ENCODE measurements around the gene PDGFC. TPM values are rescaled to one million over a fixed set of nuclear protein-coding genes. Genes with fewer than 3 reads are reported as not detected.

PDGFC gene
- 15.4 and 17.0 TPM in 2 replicates for total RNA-seq (2014; rRNA removed; shearing (Covaris generic))

GRCh38 chr4:156971676-156972378, at the start of gene PDGFC:
Gene PDGFC (minus strand): TSS chr4:156971799. CDS start chr4:156970903, 896 bp downstream.
- peak; percentile 54 for DNase-seq (ENCODE audit: low spot score)

- DNase-seq (ENCODE audit: low spot score), result no peak
Measured at GRCh38 chr4:157020882-157021281, 49.3 kb upstream of the PDGFC start.

DNA sequence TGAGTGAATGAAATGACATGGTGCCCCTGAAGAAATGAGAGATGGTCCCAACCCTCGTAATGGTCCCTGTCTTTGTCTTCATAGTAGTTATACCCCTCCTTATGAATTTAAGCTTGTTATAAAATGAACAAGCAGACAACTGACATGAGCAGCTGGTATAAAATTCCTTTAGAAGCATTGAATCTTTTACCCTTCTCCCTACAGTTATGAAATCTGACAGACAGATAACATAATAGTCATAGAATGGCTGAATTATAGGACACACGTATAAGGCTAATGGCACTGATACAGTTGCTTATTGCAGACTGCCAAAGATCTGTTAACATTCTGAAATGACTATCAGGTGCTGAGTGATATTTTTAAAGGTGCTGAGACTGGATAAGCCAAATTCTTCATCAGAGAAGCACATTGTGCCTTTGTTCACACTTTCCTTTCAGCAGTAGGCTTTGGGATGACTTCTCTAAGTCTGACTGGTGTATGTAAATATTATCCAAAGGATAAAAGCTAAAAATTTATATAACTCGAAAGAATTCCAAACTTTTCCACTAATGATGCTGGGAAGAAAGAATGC, 47.4 kb upstream of the PDGFC start:
- no peak for DNase-seq (ENCODE audit: low spot score)

DNA sequence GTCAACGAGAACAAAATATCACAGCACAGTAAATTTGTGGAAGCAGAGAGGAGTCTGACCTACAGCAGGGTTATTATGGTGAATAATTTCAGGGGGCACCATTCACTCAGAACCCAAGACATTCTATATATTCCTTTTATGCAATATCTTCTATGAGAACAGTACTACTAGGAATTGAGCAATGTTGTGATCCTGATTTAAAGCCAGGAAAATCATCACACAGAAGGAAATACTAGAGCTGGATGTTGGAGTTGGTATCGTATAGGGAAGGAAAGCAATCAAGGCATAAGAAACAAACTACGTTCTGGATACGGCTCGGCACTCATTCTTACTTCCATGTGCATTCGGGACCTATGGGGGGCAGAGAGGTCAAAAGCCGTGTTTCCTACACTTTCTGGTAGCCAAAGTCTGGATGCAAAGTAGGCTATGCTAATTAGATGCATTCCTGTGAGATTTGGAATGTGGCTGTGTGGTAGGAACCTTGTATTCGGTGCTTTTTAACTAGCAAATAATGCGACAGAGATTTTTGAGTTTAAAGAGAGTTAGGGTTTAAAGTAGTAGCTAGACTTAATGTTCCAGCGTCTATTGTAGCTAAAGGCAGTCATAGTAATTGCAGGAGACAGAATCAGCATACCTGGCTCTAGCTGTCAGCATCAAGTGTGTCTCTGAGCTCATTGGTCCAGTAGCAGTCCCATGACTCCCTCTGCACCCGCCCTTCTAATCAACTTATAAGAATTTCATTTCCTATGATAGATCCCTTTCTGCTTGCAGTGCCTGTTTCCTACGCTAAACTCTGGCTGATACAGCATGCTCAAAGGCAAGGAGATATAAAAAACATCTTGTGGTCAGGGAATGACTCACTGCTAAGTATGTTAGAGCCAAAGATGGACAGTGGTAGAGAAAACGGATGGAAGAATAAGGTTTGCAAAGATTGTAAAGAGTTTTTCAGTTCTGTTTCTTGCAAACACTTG, 43.3 kb upstream of the PDGFC start:
- peak; percentile 27 for DNase-seq (ENCODE audit: low spot score)

DNA sequence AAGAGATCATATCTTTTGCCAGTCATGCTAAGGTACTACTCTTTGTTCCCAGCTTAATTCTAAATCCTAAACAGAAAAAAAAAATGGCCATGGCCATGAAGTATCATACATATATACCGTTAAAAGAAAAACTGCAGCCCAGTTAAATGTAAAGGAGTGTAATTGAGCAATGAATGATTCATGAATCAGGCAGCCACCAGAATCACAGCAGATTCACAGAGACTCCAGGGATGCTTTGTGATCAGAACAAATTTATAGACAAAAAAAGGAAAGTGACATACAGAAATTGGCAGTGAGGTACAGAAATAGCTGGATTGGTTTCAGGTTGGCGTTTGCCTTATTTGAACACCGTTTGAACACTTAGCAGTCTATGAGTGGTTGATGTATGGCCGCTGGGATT, 42.1 kb upstream of the PDGFC start:
- DNase-seq (ENCODE audit: low spot score), result no peak

- DNase-seq (ENCODE audit: low spot score), result no peak
Measured at GRCh38 chr4:157012781-157013180, 41.2 kb upstream of the PDGFC start.

DNA sequence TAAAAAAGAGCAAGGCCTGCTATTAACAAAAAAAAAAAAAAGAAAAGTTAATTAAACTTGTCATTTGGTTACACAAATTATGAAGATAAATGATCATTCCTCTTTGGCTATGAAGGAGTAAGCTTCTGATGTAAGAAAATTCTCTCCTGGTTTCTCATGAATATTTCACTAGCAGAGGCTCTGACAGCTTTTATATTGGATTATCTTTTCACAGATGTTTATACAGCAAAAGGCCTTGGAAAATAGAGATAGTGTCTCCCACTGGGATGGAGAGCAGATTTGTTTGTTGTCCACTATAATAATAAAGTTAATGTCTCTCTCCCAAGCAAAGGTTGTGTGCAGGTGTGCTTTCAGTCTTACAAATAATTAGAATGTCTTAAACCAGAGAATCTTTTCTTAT, 40.7 kb upstream of the PDGFC start:
- DNase-seq (ENCODE audit: low spot score), result no peak

- DNase-seq (ENCODE audit: low spot score), result no peak
Measured at GRCh38 chr4:157010630-157011029, 39.0 kb upstream of the PDGFC start.

DNA sequence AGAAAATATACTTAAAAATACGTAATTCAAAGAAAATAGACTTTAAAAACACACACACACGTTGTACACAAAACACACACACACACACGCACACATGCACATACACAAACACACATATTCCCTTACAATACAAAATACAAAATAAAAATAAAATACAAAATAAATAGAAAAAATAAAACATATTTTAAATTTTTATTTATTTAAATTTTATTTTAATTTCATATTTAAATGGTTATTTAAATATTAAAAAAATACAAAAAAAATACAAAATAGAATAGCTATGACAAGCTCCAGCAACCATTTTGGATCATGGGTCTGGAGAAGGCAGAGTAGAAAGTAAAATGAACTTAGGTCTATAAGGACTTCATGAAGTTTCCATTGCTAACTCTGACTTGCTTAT, 34.2 kb upstream of the PDGFC start:
- DNase-seq (ENCODE audit: low spot score), result no peak

- DNase-seq (ENCODE audit: low spot score), result no peak
Measured at GRCh38 chr4:157005193-157005592, 33.6 kb upstream of the PDGFC start.

GRCh38 chr4:157004279-157005161, 32.9 kb upstream of the PDGFC start:
- DNase-seq (ENCODE audit: low spot score), result no peak

DNA sequence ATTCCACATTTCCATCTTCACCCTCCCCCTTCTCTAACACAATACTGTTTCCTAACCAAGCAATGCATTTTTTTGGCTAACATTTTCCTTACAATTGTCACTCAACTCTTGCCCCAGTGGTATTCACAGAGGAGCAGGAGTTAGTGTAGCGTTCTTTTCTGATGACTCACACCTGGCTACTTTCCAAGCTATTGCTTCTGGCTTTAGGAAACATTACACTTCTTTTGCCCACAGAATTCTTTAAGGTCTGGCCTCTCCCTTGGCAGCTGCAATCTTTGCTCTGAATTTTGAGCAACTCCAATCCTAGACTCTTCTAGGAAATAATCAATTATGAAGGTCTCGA, 27.5 kb upstream of the PDGFC start:
- DNase-seq (ENCODE audit: low spot score), result peak; percentile 93

DNA sequence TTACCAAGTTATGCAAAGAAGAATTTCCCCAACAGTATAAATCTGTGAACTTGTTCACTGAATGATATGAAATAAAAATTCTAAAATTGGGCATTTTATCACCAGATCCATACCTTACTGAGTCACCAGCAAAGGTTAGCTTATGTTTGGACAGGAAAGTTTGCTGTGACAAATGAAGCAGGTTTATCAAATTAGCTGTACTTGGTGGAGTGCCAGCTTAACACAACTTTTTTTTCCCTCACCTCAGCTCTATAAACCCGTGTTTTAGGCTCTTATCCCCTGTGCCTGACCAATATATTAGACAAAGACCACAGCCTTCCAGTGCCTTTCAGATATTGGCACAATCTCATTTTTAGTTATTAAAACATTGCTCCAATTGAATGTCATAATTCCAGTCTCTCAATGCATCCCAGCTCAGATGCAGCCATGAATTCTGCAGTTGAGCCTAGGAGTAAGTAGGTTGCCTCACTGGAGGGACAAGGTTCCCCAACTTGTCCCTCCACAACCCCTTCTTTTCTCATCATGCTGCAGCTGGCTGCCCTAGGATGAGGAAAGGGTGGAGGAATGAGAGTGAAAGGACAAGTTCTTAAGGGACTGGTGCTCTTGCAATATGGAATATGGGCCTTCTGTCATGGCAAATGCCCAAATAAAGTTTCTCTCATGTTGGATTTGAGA, 27.0 kb upstream of the PDGFC start:
- no peak for DNase-seq (ENCODE audit: low spot score)

DNA sequence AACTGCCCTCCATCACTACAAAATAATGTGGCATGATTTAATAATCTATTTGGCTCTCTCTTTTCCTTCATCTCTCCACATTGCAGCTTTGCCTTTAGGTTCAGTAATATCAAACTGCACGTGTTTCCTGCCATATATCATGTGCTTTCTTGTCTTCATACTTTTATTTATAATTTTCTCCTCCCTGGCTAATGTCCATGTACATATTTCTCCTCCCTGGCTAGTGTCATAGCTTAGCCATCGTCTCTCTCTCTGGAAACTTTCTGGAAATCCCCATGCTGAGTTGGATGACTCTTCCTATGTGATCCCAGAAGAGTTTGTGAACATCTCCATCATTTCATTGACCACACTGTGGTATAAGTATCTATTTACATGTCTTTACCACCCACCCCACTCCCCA, 21.3 kb upstream of the PDGFC start:
- no peak for DNase-seq (ENCODE audit: low spot score)

DNA sequence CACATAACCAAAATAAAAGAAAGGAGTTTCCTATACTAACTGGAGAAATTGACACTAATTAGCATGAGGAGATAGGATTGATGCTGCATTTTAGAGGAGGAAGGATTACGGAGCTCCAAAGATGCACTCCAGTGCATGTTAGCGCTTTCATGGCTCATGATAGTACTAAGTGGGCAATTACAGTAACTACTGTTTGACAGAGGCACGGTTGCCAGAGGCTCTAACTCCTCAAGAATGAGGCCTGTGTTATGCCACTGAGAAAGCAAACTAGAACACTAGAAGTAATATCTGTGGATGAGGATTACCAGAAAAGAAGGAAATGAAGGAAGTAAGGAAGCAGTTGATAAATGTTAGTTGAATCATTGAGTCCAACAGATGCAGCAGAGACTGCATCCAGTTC, 19.6 kb upstream of the PDGFC start:
- no peak for DNase-seq (ENCODE audit: low spot score)

- DNase-seq (ENCODE audit: low spot score), result no peak
Measured at GRCh38 chr4:156983366-156983765, 11.8 kb upstream of the PDGFC start.

DNA sequence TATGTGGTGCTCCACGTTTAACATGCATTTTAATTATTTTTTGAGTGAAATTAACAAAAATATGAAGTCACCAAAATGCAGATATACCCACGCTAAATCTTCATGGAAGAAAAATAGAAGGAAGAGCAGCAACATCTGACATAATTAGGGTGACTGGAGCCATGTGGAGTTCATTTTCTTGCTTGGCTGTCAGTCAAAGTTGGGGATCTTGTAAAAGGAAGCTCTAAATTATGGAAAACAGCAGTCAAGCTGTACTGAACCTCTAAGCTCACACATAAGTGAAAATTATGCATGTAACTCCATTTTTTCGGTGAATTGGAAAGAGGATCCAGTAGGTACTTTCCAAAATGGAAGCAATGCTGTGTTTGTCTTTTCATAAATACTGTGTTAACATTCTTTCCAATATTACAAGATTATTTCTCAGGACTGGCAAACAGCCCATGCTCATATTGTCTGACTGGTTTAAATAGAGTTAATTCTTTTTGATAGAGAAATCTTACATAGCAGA, 9.7 kb upstream of the PDGFC start:
- DNase-seq (ENCODE audit: low spot score), result no peak

DNA sequence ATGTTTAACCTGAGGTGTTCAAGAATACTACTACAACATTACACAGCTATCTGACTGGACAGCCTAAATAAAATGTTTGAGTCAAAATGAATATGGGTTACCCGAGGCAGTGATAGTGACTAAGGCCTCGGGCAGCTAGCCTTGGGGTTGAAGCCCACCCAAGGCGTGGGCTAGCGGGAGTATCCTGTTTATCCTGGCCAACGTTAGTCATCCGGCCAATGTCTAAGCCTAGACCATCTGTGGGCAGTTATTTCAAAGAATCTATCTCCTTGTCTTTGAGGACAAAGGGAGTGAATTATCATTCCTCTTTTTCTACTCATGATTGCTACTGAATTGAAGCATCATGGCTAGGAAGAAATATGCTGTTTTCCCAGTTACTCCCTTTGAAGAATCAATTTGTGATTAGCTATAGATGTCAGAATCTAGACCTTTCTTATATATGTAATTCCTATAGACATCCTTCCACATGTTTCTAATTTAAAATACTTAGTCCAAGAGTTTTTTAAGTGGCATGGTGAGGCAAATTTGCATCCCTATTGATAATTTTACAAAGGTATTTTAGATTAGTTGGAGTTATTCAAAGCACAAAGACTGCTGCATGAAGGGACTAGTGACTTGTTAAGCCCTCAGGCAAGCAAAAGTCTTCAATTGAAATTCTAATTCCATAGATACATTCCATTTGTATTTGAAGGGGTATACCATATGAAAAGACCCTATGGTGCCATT, 6.0 kb upstream of the PDGFC start:
- DNase-seq (ENCODE audit: low spot score), result no peak

DNA sequence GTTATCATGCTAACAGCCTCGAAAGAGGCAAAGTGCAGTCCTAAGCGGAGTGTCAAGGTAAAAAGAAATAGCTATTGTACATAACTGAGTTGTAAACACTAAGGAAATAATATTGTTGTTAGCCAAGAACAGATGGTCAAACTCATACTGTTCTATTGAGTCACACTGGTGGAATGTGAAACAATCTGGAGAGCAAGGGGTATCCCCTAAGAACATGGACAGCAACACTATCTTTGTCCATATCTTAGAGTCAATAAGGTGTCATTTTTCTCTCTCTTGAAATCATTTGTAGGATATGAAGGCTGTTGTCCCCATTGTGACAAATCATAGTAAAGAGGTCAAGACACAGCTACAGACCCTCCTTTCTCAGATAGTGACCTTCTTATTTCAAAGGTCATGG, 4.5 kb upstream of the PDGFC start:
- no peak for DNase-seq (ENCODE audit: low spot score)

- no peak for DNase-seq (ENCODE audit: low spot score)
Measured at GRCh38 chr4:156975686-156976085, 4.1 kb upstream of the PDGFC start.
